ENCODE data around the gene GMPPA. TPM values are rescaled to one million over a fixed set of nuclear protein-coding genes. Genes with fewer than 3 reads are reported as not detected.
A peak's percentile ranks its signal among the peaks of the same experiment; 100 is the strongest.

The GMPPA gene
- total and polyA plus RNA-seq, 2 experiments from 2014 or later: 67.8 to 76.5 TPM

GRCh38 chr2:219551441-219552381, 53.0 kb downstream of the GMPPA start:
- TF ChIP-seq EZH2phosphoT487 (IDR thresholded peaks at IDR 0.05; ENCODE audit: low read depth, severe bottlenecking, unreplicated experiment) (no peak), CTCF (IDR thresholded peaks at IDR 0.05; ENCODE audit: poor library complexity) (no peak), EZH2 (IDR thresholded peaks at IDR 0.05; ENCODE audit: borderline replicate concordance) (no peak)
- Histone ChIP-seq H3K4me2 (peak overlapping the region; percentile 100), H3K9me3 (ENCODE audit: low read depth) (no peaks in the 10 kb centered on the region), H3K4me1 (ENCODE audit: insufficient read depth) (peaks cover 7% of the 10 kb centered on the region), H3K27me3 (peaks cover 9% of the 10 kb centered on the region), H3K4me3 (peak overlapping the region; percentile 83), H3K27ac (peak overlapping the region; percentile 68), H2AFZ (peak overlapping the region; percentile 83), H3K79me2 (no peaks in the 10 kb centered on the region), H3K36me3 (replicated peaks; ENCODE audit: insufficient read depth, low read depth) (no peaks in the 10 kb centered on the region), H3K9me2 (replicated peaks; ENCODE audit: insufficient read depth) (no peaks in the 10 kb centered on the region), H4K20me1 (ENCODE audit: insufficient read depth, poor library complexity, severe bottlenecking) (no peaks in the 10 kb centered on the region)
- DNase-seq (ENCODE audit: low spot score): peak; percentile 66
- 5% methylated on average over 48 of the region's 54 CpGs for WGBS (ENCODE audit: low lambda C conversion rate, missing lambda C conversion rate)

GRCh38 chr2:219552382-219553167, 53.9 kb downstream of the GMPPA start:
- peak overlapping the region; percentile 100 for H3K4me2 ChIP-seq
- H3K27ac ChIP-seq: peak overlapping the region; percentile 68
- peak overlapping the region; percentile 83 for H2AFZ ChIP-seq
- WGBS (ENCODE audit: low lambda C conversion rate, missing lambda C conversion rate): 1% methylated on average over 35 of the region's 99 CpGs
- H3K4me3 ChIP-seq: peak overlapping the region; percentile 83
- no peak for TF ChIP-seq EZH2phosphoT487 (IDR thresholded peaks at IDR 0.05; ENCODE audit: low read depth, severe bottlenecking, unreplicated experiment)
- TF ChIP-seq CTCF (IDR thresholded peaks at IDR 0.05; ENCODE audit: poor library complexity): no peak
- no peak for TF ChIP-seq EZH2 (IDR thresholded peaks at IDR 0.05; ENCODE audit: borderline replicate concordance)
- H3K9me2 ChIP-seq (replicated peaks; ENCODE audit: insufficient read depth): no peaks in the 10 kb centered on the region
- H3K36me3 ChIP-seq (replicated peaks; ENCODE audit: insufficient read depth, low read depth): no peaks in the 10 kb centered on the region
- H3K9me3 ChIP-seq (ENCODE audit: low read depth): no peaks in the 10 kb centered on the region
- peak; percentile 94 for DNase-seq (ENCODE audit: low spot score)
- H4K20me1 ChIP-seq (ENCODE audit: insufficient read depth, poor library complexity, severe bottlenecking): no peaks in the 10 kb centered on the region
- H3K27me3 ChIP-seq: peaks cover 9% of the 10 kb centered on the region
- H3K4me1 ChIP-seq (ENCODE audit: insufficient read depth): peaks cover 7% of the 10 kb centered on the region
- no peaks in the 10 kb centered on the region for H3K79me2 ChIP-seq

- Histone ChIP-seq H4K20me1 (ENCODE audit: insufficient read depth, poor library complexity, severe bottlenecking) (no peaks in the 10 kb centered on the region), H3K9me3 (ENCODE audit: low read depth) (no peaks in the 10 kb centered on the region), H3K27me3 (peaks cover 9% of the 10 kb centered on the region), H3K79me2 (no peaks in the 10 kb centered on the region), H3K4me3 (peak overlapping the region; percentile 83), H3K4me1 (ENCODE audit: insufficient read depth) (peaks cover 7% of the 10 kb centered on the region), H3K9me2 (replicated peaks; ENCODE audit: insufficient read depth) (no peaks in the 10 kb centered on the region), H2AFZ (peak overlapping the region; percentile 58), H3K36me3 (replicated peaks; ENCODE audit: insufficient read depth, low read depth) (no peaks in the 10 kb centered on the region), H3K4me2 (peak overlapping the region; percentile 100), H3K27ac (no peak overlapping the region)
- DNase-seq (ENCODE audit: low spot score): no peak
- no peak for TF ChIP-seq CTCF (IDR thresholded peaks at IDR 0.05; ENCODE audit: poor library complexity)
- no peak for TF ChIP-seq EZH2 (IDR thresholded peaks at IDR 0.05; ENCODE audit: borderline replicate concordance)
- no peak for TF ChIP-seq EZH2phosphoT487 (IDR thresholded peaks at IDR 0.05; ENCODE audit: low read depth, severe bottlenecking, unreplicated experiment)
- WGBS (ENCODE audit: low lambda C conversion rate, missing lambda C conversion rate): 43% methylated on average over 7 of the region's 7 CpGs
These were observed 54.4 kb downstream of the GMPPA start for GRCh38 chr2:219553168-219553417.
